Left lung (tissue), 10 donors: ENCODE results near the gene VILL. TPM values are rescaled to one million over a fixed set of nuclear protein-coding genes. Genes with fewer than 3 reads are reported as not detected.

Experiments used
- ATAC-seq: fragments of 200-7000 bp; cut with Tn5 transposase; one replicate; pipeline ENCODE4 v1.9.1; 2020; ENCODE audit warnings: moderate library complexity
- DNase-seq, 4 donors: peaks; one replicate each; pipeline ENCODE4 v3.0.0-alpha.2; 2013 to 2020
- H3K27ac ChIP-seq, 2 donors: fragments of 200-600 bp; sonication (generic) in 1 of 2; one replicate each; pipeline versions ENCODE4 v1.5.0 to v1.8.0; 2020 to 2021
- H3K27me3 ChIP-seq, 2 donors: fragments of 200-600 bp; sonication (generic) in 1 of 2; one replicate each; pipeline versions ENCODE4 v1.5.0 to v1.8.0; 2020 to 2021
- H3K36me3 ChIP-seq, 2 donors: fragments of 200-600 bp; sonication (generic) in 1 of 2; one replicate each; pipeline versions ENCODE4 v1.5.0 to v1.8.0; 2020 to 2021
- H3K4me1 ChIP-seq, 2 donors: fragments of 200-600 bp; one replicate each; pipeline ENCODE4 v1.8.0; 2021
- H3K4me3 ChIP-seq, 2 donors: fragments of 200-600 bp; sonication (generic) in 1 of 2; one replicate each; pipeline versions ENCODE4 v1.5.0 to v1.8.0; 2020 to 2021; ENCODE audit warnings: mild to moderate bottlenecking in 1 of 2
- H3K9me3 ChIP-seq, 2 donors: fragments of 200-600 bp; sonication (generic) in 1 of 2; one replicate each; pipeline versions ENCODE4 v1.5.0 to v1.8.0; 2020 to 2021
- intact Hi-C, 2 donors: fragments of 100-400 bp; cut with DNase I; formaldehyde crosslinking; loops; one replicate each; pipeline versions ENCODE4 v1.11.2 to v1.14.2; 2022
- polyA plus RNA-seq, 6 donors: library from polyadenylated mRNA; unstranded; fragments of 120-200 nt; gene quantifications; one replicate each; pipeline ENCODE4 v1.2.1, GENCODE V29; 2013; ENCODE audit not compliant: insufficient read length in 6 of 6
- total RNA-seq, 2 donors: library from RNA; stranded (reverse); fragmentation: NEBNext Ultra II Directional; extraction: Animal tissue kit (Norgen Biotek cat#: 25700); gene quantifications; one replicate each; pipeline ENCODE4 v1.2.1, GENCODE V29; 2021
- TF ChIP-seq, protein P1 (sequence below), 2 donors: fragments of 200-600 bp; sonication (generic) in 1 of 2; IDR thresholded peaks; one replicate each; pipeline versions ENCODE4 v1.5.0 to v1.8.0; 2021; ENCODE audit warnings: antibody characterized with exemption in 2 of 2
- donor health status: DM: no; HTN: yes; CAD: no.
- donor health status: DM: no; HTN: no; CAD: no.

VILL gene
- total and polyA plus RNA-seq, 8 donors = 19.5 to 36.9 (median 25.1) TPM

DNA sequence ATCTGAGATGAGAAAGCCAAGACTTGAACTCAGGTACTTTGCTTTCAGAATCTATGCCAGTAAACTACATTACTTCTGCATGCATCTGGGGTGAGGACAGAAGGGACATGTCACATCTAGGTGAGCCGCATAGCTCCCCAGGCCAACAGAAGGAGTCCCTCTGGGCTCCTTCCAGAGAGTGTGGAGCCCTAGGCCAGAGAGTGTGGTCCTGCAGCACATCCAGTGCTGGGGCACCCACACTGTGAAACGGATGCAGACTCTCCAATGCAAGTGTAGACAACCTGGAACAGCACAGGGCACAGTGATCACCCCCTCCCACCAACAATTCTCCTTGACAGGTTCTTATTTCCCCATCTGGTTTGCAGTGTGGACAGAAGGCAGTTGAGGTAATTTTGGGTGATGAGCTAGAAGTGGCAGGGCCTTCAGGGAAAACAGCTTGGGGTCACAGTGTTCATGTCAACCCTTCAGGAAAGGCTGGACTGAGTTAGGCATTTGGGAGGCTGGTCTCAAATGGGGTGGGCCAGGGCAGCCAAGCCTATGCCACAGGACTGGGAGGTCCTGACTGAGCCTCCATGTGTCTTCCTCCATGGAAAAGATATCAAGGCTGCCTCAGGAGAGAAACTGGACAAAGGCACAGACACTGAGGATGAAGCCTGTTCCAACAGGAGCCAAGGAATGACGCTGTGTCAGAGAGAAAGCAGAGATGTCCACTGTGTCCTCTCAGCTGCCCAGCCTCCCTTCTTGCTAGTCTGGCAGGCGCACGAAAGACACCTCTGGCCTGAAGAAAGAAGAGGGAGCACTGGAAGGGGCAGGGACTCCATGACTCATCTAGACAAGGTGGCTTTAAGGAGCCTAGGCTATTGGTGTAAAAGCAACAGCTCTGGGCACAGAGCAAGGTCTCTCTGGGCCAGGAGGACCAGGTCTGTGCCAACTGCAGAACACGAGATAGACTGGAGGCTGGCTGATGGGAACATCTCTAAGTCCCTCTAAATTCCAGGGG, 37.2 kb downstream of the VILL start:
- Histone ChIP-seq H3K36me3 (no peaks in the 10 kb centered on the region), H3K4me3 (no peak overlapping the region), H3K27me3 (peaks cover 0 to 35% of the 10 kb centered on the region in 2 donors), H3K9me3 (no peaks in the 10 kb centered on the region), H3K4me1 (peaks cover 26 to 67% of the 10 kb centered on the region in 2 donors), H3K27ac (no peak overlapping the region)
- TF ChIP-seq, protein P1, sequence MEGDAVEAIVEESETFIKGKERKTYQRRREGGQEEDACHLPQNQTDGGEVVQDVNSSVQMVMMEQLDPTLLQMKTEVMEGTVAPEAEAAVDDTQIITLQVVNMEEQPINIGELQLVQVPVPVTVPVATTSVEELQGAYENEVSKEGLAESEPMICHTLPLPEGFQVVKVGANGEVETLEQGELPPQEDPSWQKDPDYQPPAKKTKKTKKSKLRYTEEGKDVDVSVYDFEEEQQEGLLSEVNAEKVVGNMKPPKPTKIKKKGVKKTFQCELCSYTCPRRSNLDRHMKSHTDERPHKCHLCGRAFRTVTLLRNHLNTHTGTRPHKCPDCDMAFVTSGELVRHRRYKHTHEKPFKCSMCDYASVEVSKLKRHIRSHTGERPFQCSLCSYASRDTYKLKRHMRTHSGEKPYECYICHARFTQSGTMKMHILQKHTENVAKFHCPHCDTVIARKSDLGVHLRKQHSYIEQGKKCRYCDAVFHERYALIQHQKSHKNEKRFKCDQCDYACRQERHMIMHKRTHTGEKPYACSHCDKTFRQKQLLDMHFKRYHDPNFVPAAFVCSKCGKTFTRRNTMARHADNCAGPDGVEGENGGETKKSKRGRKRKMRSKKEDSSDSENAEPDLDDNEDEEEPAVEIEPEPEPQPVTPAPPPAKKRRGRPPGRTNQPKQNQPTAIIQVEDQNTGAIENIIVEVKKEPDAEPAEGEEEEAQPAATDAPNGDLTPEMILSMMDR (IDR thresholded peaks at IDR 0.05) = no peak
- ATAC-seq (no peak), DNase-seq (no peak)
- intact Hi-C loops = no loop called here

DNA sequence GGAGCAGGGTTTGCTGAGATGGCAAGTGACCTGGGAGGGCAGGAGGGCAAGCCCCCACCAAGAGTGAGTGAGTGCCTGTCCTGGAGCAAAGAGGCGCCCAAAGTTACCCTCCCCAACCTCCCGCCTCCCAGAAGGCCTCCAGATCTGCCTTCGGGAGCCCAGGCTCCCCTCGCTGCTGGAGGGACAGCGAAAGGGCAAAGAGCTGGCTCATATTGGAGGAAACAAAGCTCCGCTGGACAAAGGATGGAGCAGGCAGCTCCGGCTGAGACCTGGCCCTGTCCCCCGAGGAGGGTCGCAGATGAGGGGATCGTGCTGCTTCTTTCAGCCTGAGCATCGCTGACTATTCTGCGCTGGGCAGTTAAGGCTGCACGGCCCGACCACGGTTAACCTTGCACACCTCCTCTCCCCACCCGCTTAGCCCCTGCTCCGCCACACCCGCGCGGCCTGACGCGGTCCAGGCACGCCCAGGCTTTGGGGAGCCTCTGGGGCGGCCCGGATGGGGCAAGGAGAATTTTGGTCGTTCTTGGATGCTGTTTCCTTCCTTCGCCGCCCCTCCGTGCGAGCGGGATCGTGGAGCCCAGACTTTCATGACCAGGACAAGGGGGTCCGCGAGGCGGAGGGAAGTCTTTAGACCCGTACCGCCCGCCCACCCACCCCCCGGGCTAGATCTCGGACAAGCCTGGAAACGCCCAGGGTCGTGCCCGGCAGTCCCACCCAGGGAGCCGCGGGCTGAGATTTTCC, 38.2 kb downstream of the VILL start:
- Histone ChIP-seq H3K9me3 (no peaks in the 10 kb centered on the region), H3K36me3 (no peaks in the 10 kb centered on the region), H3K4me1 (peaks cover 22 to 57% of the 10 kb centered on the region in 2 donors), H3K27me3 (peaks cover 0 to 35% of the 10 kb centered on the region in 2 donors), H3K4me3 (peak overlapping the region; percentile 64 to 71), H3K27ac (peak overlapping the region; percentile 71 to 80)
- DNase-seq (peak in 2 of 4 donors; percentile 26 to 85), ATAC-seq (no peak)
- intact Hi-C loops = no loop called here
- TF ChIP-seq, protein P1 (IDR thresholded peaks at IDR 0.05) = no peak

DNA sequence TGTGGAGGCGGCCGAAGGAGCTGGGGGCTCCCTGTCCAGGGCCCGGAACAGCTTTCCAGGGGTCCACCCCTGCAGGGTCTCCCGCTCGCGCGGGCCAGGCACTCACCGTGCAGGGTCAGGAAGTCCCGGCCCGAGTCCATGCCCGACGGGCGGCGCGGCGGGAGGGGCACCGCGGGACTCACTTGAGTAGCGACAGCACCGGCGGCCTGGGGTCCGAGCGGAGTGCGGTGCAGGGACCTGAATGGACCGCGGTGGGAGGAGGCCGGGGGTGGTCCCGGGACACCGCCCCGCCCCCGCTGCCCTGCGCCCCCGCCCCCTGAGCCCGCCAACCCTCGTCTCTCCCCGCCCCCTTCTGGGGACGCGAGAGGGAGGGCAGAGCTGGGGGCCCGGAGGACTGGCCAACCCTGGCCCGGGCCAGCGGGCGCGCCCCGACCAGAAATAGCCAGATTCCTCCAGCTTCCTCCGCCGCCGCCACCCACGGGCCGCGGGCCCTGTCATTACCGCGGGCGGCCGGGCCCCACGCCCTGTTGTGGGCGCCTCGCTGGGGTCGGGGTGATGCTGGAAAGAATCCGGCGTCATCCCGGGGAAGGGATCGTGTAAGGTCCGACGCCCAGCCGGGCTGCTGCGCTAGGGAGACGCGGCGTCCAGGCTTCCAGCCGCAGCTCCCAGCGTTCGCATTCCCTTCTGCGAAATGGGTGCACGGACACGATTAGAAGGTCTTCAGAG, 39.0 kb downstream of the VILL start, which contains the start of gene PLCD1:
Gene PLCD1, minus strand, starts transcription at position 243 of the 726 bp plus-strand sequence. Its CDS starts 103 bp downstream, at position 140.
- Histone ChIP-seq H3K4me1 (peaks cover 22 to 52% of the 10 kb centered on the region in 2 donors), H3K27me3 (peaks cover 0 to 35% of the 10 kb centered on the region in 2 donors), H3K36me3 (no peaks in the 10 kb centered on the region), H3K9me3 (no peaks in the 10 kb centered on the region), H3K4me3 (peak within 1 kb of the TSS; percentile 64 to 71), H3K27ac (peak within 1 kb of the TSS; percentile 71 to 80)
- ATAC-seq (peak; percentile 57), DNase-seq (peak; percentile 84 to 93 (median 90))
- intact Hi-C loops = no loop called here
- TF ChIP-seq, protein P1 (IDR thresholded peaks at IDR 0.05) = no peak

DNA sequence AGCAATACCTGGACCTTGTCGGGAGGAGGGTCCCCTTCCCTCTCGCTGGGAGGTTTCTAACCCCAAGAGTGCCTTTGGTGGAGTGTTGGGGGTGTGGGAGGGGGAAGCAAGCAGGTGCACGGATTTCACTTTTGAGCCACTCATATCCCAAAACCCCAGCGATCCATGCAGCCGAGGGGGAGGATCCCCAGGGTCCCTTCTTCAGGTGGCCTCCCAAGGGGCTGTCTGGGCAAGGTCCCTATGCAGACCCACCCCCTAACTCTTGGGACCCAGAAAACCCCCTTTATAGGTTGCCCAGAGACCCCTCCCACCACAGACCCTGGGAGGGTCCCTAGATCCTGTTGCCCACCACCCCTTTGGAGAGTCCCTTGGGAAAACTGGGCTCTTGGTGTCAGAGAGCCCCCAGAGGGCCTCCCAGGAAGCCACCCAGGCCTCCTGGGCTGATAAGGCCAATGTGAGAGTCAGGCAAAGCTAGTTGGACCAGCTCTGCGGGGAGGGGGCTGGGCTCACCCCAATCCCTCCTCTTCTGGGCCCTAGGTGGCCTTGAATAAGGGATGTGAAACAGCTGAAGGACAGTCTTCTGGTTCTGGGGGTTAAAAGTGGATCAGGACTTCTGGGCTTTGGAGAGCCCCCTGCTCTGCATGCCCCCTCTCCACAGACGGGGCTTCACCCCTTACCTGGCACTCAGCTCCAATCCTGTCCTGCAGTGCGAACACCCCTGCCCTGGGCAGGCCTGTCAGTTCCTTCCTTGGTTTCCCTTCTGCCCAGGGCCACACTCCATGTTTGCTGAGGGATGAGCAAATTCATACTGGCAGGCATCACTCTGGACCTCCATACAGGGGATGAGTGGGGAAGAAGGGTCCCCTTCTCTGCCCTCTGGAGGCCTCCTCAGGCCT, 39.8 kb downstream of the VILL start:
- H3K36me3 ChIP-seq = no peaks in the 10 kb centered on the region
- TF ChIP-seq, protein P1 (IDR thresholded peaks at IDR 0.05) = no peak
- peak in 1 of 4 donors; percentile 75 for DNase-seq
- peaks cover 21 to 50% of the 10 kb centered on the region in 2 donors for H3K4me1 ChIP-seq
- peaks cover 0 to 35% of the 10 kb centered on the region in 2 donors for H3K27me3 ChIP-seq
- peak overlapping the region; percentile 71 to 80 for H3K27ac ChIP-seq
- no peaks in the 10 kb centered on the region for H3K9me3 ChIP-seq
- ATAC-seq = peak; percentile 29
- H3K4me3 ChIP-seq = peak overlapping the region; percentile 64 to 71
- intact Hi-C loops = no loop called here
